Measurements from ENCODE around the gene EMCN.
"Not testable (repeated sequence)": the region's sequence is repeated elsewhere in the genome, so short reads cannot be mapped to it uniquely, and the experiment has no call there.

EMCN gene

GRCh38 chr4:100545427-100545826 lies 27.6 kb upstream of the EMCN start:
- TF ChIP-seq CTCF (conservative IDR thresholded peaks at IDR 0.05; ENCODE audit: low read depth, low read length), result no peak
- DNase-seq (ENCODE audit: low read depth), result no peak
- H3K4me3 ChIP-seq (ENCODE audit: low read depth, low read length), result no peak overlapping the region

GRCh38 chr4:100540131-100540530 lies 22.3 kb upstream of the EMCN start:
- no peak for DNase-seq (ENCODE audit: low read depth)
- H3K4me3 ChIP-seq (ENCODE audit: low read depth, low read length), result no peak overlapping the region
- no peak for TF ChIP-seq CTCF (conservative IDR thresholded peaks at IDR 0.05; ENCODE audit: low read depth, low read length)

- no peak overlapping the region for H3K4me3 ChIP-seq (ENCODE audit: low read depth, low read length)
- DNase-seq (ENCODE audit: low read depth), result no peak
- TF ChIP-seq CTCF (conservative IDR thresholded peaks at IDR 0.05; ENCODE audit: low read depth, low read length), result no peak
These were observed 21.9 kb upstream of the EMCN start for GRCh38 chr4:100539706-100540105.

- no peak for TF ChIP-seq CTCF (conservative IDR thresholded peaks at IDR 0.05; ENCODE audit: low read depth, low read length)
- no peak overlapping the region for H3K4me3 ChIP-seq (ENCODE audit: low read depth, low read length)
- no peak for DNase-seq (ENCODE audit: low read depth)
These were observed 15.9 kb upstream of the EMCN start for GRCh38 chr4:100533741-100534140.

GRCh38 chr4:100530161-100530560 lies 12.3 kb upstream of the EMCN start:
- not testable (repeated sequence) for H3K4me3 ChIP-seq (ENCODE audit: low read depth, low read length); DNase-seq (ENCODE audit: low read depth)

- no peak for TF ChIP-seq CTCF (conservative IDR thresholded peaks at IDR 0.05; ENCODE audit: low read depth, low read length)
- no peak for DNase-seq (ENCODE audit: low read depth)
These were observed 7.9 kb upstream of the EMCN start for GRCh38 chr4:100525686-100526085.

GRCh38 chr4:100519205-100519604 lies 1.4 kb upstream of the EMCN start:
- no peak for DNase-seq (ENCODE audit: low read depth)
- no peak overlapping the region for H3K4me3 ChIP-seq (ENCODE audit: low read depth, low read length)
- TF ChIP-seq CTCF (conservative IDR thresholded peaks at IDR 0.05; ENCODE audit: low read depth, low read length), result no peak

More at GRCh38 chr4:100525686-100526085, 7.9 kb upstream of the EMCN start:
- H3K4me3 ChIP-seq (ENCODE audit: low read depth, low read length), result no peak overlapping the region

- no peak overlapping the region for H3K4me3 ChIP-seq (ENCODE audit: low read depth, low read length)
- TF ChIP-seq CTCF (conservative IDR thresholded peaks at IDR 0.05; ENCODE audit: low read depth, low read length), result no peak
- DNase-seq (ENCODE audit: low read depth), result peak; percentile 2
These were observed 1.6 kb downstream of the EMCN start for GRCh38 chr4:100516225-100516624.
